DMS79 (cell line): Measurements from ENCODE around the gene GLIPR1.
"Not testable (repeated sequence)": the region's sequence is repeated elsewhere in the genome, so short reads cannot be mapped to it uniquely, and the experiment has no call there.

Experiments used
- DNase-seq: peaks from one replicate; lab custom pipeline; 2025; lab: John Stamatoyannopoulos, UW

GLIPR1 gene

GRCh38 chr12:75480469-75480949 is at the start of gene GLIPR1:
Gene GLIPR1 (plus strand): TSS chr12:75480755. CDS start chr12:75480881, 126 bp downstream.
- DNase-seq: no peak

GRCh38 chr12:75432924-75433323 is 47.6 kb upstream of the GLIPR1 start:
- DNase-seq: no peak

GRCh38 chr12:75437564-75437963 is 43.0 kb upstream of the GLIPR1 start:
- DNase-seq: no peak

GRCh38 chr12:75438059-75438754 is 42.3 kb upstream of the GLIPR1 start:
- DNase-seq: no peak

- DNase-seq: no peak
Measured at GRCh38 chr12:75439048-75439447, 41.5 kb upstream of the GLIPR1 start.

- no peak for DNase-seq
Measured at GRCh38 chr12:75439930-75440329, 40.6 kb upstream of the GLIPR1 start.

- DNase-seq: not testable (repeated sequence)
Measured at GRCh38 chr12:75441687-75442449, 38.7 kb upstream of the GLIPR1 start.

- DNase-seq: not testable (repeated sequence)
Measured at GRCh38 chr12:75442454-75442853, 38.1 kb upstream of the GLIPR1 start.

GRCh38 chr12:75443709-75444108 is 36.8 kb upstream of the GLIPR1 start:
- no peak for DNase-seq

- no peak for DNase-seq
Measured at GRCh38 chr12:75444429-75445136, 36.0 kb upstream of the GLIPR1 start.

- not testable (repeated sequence) for DNase-seq
Measured at GRCh38 chr12:75445137-75445507, 35.4 kb upstream of the GLIPR1 start.

GRCh38 chr12:75446857-75447256 is 33.7 kb upstream of the GLIPR1 start:
- DNase-seq: no peak

GRCh38 chr12:75447691-75448393 is 32.7 kb upstream of the GLIPR1 start:
- no peak for DNase-seq

- DNase-seq: no peak
Measured at GRCh38 chr12:75452675-75453330, 27.8 kb upstream of the GLIPR1 start.

GRCh38 chr12:75455839-75456238 is 24.7 kb upstream of the GLIPR1 start:
- DNase-seq: no peak

GRCh38 chr12:75457191-75457590 is 23.4 kb upstream of the GLIPR1 start:
- no peak for DNase-seq

- not testable (repeated sequence) for DNase-seq
Measured at GRCh38 chr12:75457866-75458265, 22.7 kb upstream of the GLIPR1 start.

GRCh38 chr12:75459755-75460154 is 20.8 kb upstream of the GLIPR1 start:
- no peak for DNase-seq

- no peak for DNase-seq
Measured at GRCh38 chr12:75460204-75460603, 20.4 kb upstream of the GLIPR1 start.

- DNase-seq: no peak
Measured at GRCh38 chr12:75471902-75472890, 8.4 kb upstream of the GLIPR1 start.
